H9 (cell line): Measurements from ENCODE around the gene C19orf53. TPM values are rescaled to one million over a fixed set of nuclear protein-coding genes. Genes with fewer than 3 reads are reported as not detected.

Experiments
- DNase-seq: peaks from one replicate; pipeline ENCODE4 v3.0.0-alpha.2; 2017
- H2AFZ ChIP-seq: one replicate; pipeline ENCODE4 v1.6.1; 2013; ENCODE audit warnings: mild to moderate bottlenecking, low read length, control low read depth, moderate library complexity
- H2AK5ac ChIP-seq: 2 replicates; pipeline ENCODE4 v1.6.1; 2013; ENCODE audit warnings: low read length, control low read depth, mixed read lengths; ENCODE audit not compliant: insufficient read length
- H2BK120ac ChIP-seq: one replicate; pipeline ENCODE4 v1.6.1; 2013; ENCODE audit warnings: low read depth, mild to moderate bottlenecking, low read length, control low read depth, inconsistent platforms; ENCODE audit not compliant: poor library complexity, severe bottlenecking
- H2BK12ac ChIP-seq: 2 replicates; pipeline ENCODE4 v1.6.1; 2013; ENCODE audit warnings: low read length, control low read depth, mixed read lengths, low read depth; ENCODE audit not compliant: insufficient read length
- H2BK15ac ChIP-seq: 2 replicates; pipeline ENCODE4 v1.6.1; 2013; ENCODE audit warnings: low read depth, low read length, control low read depth
- H2BK20ac ChIP-seq: one replicate; pipeline ENCODE4 v1.6.1; 2013; ENCODE audit warnings: low read depth, mild to moderate bottlenecking, low read length, control low read depth, inconsistent platforms; ENCODE audit not compliant: poor library complexity, severe bottlenecking
- H2BK5ac ChIP-seq: 2 replicates; pipeline ENCODE4 v1.6.1; 2013; ENCODE audit warnings: low read length, control low read depth, mixed read lengths; ENCODE audit not compliant: insufficient read length
- H3K14ac ChIP-seq: 2 replicates; pipeline ENCODE4 v1.6.1; 2013; ENCODE audit warnings: low read length, control low read depth; ENCODE audit not compliant: insufficient read depth
- H3K18ac ChIP-seq: 2 replicates; pipeline ENCODE4 v1.6.1; 2013; ENCODE audit warnings: low read depth, mild to moderate bottlenecking, mixed read lengths, low read length, control low read depth; ENCODE audit not compliant: insufficient read length
- H3K23ac ChIP-seq: 2 replicates; pipeline ENCODE4 v1.6.1; 2013; ENCODE audit warnings: low read length, control low read depth, mixed read lengths, low read depth; ENCODE audit not compliant: insufficient read length
- H3K23me2 ChIP-seq: 2 replicates; pipeline ENCODE4 v1.6.1; 2013; ENCODE audit warnings: low read depth, mild to moderate bottlenecking, mixed read lengths, low read length, control low read depth; ENCODE audit not compliant: insufficient read length, poor library complexity, severe bottlenecking
- H3K27ac ChIP-seq: 2 replicates; pipeline ENCODE4 v1.5.1; 2013; ENCODE audit warnings: low read length, control low read depth, mixed read lengths, low read depth; ENCODE audit not compliant: insufficient read length
- H3K27me3 ChIP-seq: 2 replicates; pipeline ENCODE4 v1.6.1; 2013; ENCODE audit warnings: low read length, control low read depth, inconsistent platforms; ENCODE audit not compliant: insufficient read depth
- H3K4ac ChIP-seq: 2 replicates; pipeline ENCODE4 v1.6.1; 2013; ENCODE audit warnings: low read depth, mild to moderate bottlenecking, control low read depth, inconsistent platforms, low read length, moderate library complexity
- H3K4me1 ChIP-seq: 2 replicates; pipeline ENCODE4 v1.6.1; 2013; ENCODE audit warnings: low read length, control low read depth, inconsistent platforms; ENCODE audit not compliant: insufficient read depth
- H3K4me2 ChIP-seq: 2 replicates; pipeline ENCODE4 v1.6.1; 2013; ENCODE audit warnings: low read length, control low read depth, mixed read lengths; ENCODE audit not compliant: insufficient read length, insufficient read depth
- H3K56ac ChIP-seq: 2 replicates; pipeline ENCODE4 v1.6.1; 2013; ENCODE audit warnings: low read depth, mild to moderate bottlenecking, mixed read lengths, low read length, control low read depth; ENCODE audit not compliant: insufficient read length
- H3K79me1 ChIP-seq: 2 replicates; pipeline ENCODE4 v1.6.1; 2013; ENCODE audit warnings: low read depth, mild to moderate bottlenecking, moderate library complexity, low read length, control low read depth, inconsistent platforms; ENCODE audit not compliant: insufficient read depth, poor library complexity, severe bottlenecking
- H3K79me2 ChIP-seq: 2 replicates; pipeline ENCODE4 v1.6.1; 2013; ENCODE audit warnings: low read length, control low read depth, inconsistent platforms; ENCODE audit not compliant: insufficient read depth
- H3K9ac ChIP-seq: 2 replicates; pipeline ENCODE4 v1.6.1; 2013; ENCODE audit warnings: low read length, control low read depth, mixed read lengths; ENCODE audit not compliant: insufficient read length; ENCODE audit errors: extremely low read depth
- H3K9me3 ChIP-seq: one replicate; pipeline ENCODE4 v1.6.1; 2013; ENCODE audit warnings: low read depth, low read length, inconsistent platforms; ENCODE audit not compliant: control insufficient read depth
- H3T11ph ChIP-seq: one replicate; pipeline ENCODE4 v1.6.1; 2013; ENCODE audit warnings: mild to moderate bottlenecking, low read length, control low read depth, inconsistent platforms
- H4K20me1 ChIP-seq: one replicate; pipeline ENCODE4 v1.6.1; 2013; ENCODE audit not compliant: control insufficient read depth, insufficient read length, insufficient read depth
- H4K5ac ChIP-seq: 2 replicates; pipeline ENCODE4 v1.6.1; 2013; ENCODE audit warnings: low read depth, mild to moderate bottlenecking, mixed read lengths, low read length, control low read depth; ENCODE audit not compliant: insufficient read length
- H4K8ac ChIP-seq: replicated peaks from 2 replicates; pipeline ENCODE4 v1.6.1; 2013; ENCODE audit warnings: low read length, control low read depth, mixed read lengths, low read depth; ENCODE audit not compliant: insufficient read length
- H4K91ac ChIP-seq: 2 replicates; pipeline ENCODE4 v1.6.1; 2013; ENCODE audit warnings: low read depth, mild to moderate bottlenecking, moderate library complexity, mixed read lengths, low read length, control low read depth; ENCODE audit not compliant: insufficient read length
- H3K27ac Mint-ChIP-seq, 3 experiments: 2 replicates in 2 of 3; 3 replicates in 1 of 3; pipeline ENCODE4 v1.8.0; 2020 to 2021; ENCODE audit warnings: mixed read lengths in 3 of 3, mild to moderate bottlenecking in 1 of 3, moderate library complexity in 1 of 3
- H3K27me3 Mint-ChIP-seq: 2 replicates; pipeline ENCODE4 v1.8.0; 2021; ENCODE audit warnings: low read depth, mild to moderate bottlenecking, moderate library complexity, mixed read lengths
- H3K36me3 Mint-ChIP-seq, 3 experiments: 2 replicates in 2 of 3; 3 replicates in 1 of 3; pipeline ENCODE4 v1.8.0; 2020 to 2021; ENCODE audit warnings: low read depth in 3 of 3, mixed read lengths in 3 of 3; ENCODE audit not compliant: insufficient read depth in 1 of 3
- H3K4me1 Mint-ChIP-seq, 2 experiments: 2 replicates each; pipeline ENCODE4 v1.8.0; 2020; ENCODE audit warnings: mixed read lengths in 2 of 2
- H3K4me3 Mint-ChIP-seq, 2 experiments: 2 replicates in 1 of 2; 3 replicates in 1 of 2; pipeline ENCODE4 v1.8.0; 2020 to 2021; ENCODE audit warnings: mild to moderate bottlenecking in 2 of 2, mixed read lengths in 2 of 2, moderate library complexity in 1 of 2
- H3K9me3 Mint-ChIP-seq, 2 experiments: 2 replicates in 1 of 2; 3 replicates in 1 of 2; pipeline ENCODE4 v1.8.0; 2020; ENCODE audit warnings: mild to moderate bottlenecking in 2 of 2, mixed read lengths in 2 of 2, moderate library complexity in 1 of 2
- CTCF ChIP-seq: fragments of 200-600 bp; sonication (generic); conservative IDR thresholded peaks from 3 replicates; pipeline ENCODE4 v1.8.0; 2021; ENCODE audit warnings: antibody characterized with exemption, mild to moderate bottlenecking
- WGBS: extraction: QIAGEN DNeasy Blood & Tissue Kit; methylation state at CpG from one replicate; pipeline ENCODE4 v1.1.7; 2013; ENCODE audit warnings: missing lambda C conversion rate, low lambda C conversion rate, mixed read lengths; ENCODE audit not compliant: insufficient read length; ENCODE audit errors: extremely low coverage; 5-methylcytosine and 5-hydroxymethylcytosine counted together
- total RNA-seq: library from RNA; stranded (reverse); gene quantifications from 2 replicates; pipeline ENCODE4 v1.2.1, GENCODE V29; 2021

The C19orf53 gene
- total RNA-seq, 1 experiment from 2014 or later: 129 TPM

- no peak overlapping the region; the same call in 1 of the 2 replicates for H3K4ac ChIP-seq
- H3K27ac ChIP-seq: no peak overlapping the region
- H3K36me3 Mint-ChIP-seq: peaks cover 2 to 15% (median 12%) of the 10 kb centered on the region in 3 experiments; a peak in 6 of 7 replicates
- no peak overlapping the region for H3T11ph ChIP-seq
- no peak overlapping the region for H4K5ac ChIP-seq
- no peak overlapping the region for H3K56ac ChIP-seq
- H3K79me1 ChIP-seq: no peaks in the 10 kb centered on the region
- H4K20me1 ChIP-seq: no peaks in the 10 kb centered on the region
- peak overlapping the region; percentile 83 for H3K4me2 ChIP-seq
- no peak overlapping the region for H2BK120ac ChIP-seq
- no peaks in the 10 kb centered on the region for H3K4me1 ChIP-seq
- H3K27ac Mint-ChIP-seq: peak overlapping the region; percentile 90 to 94 (median 93); a peak in 6 of 7 replicates
- peak overlapping the region; percentile 67 for H3K9ac ChIP-seq
- no peak overlapping the region; the same call in 1 of the 2 replicates for H2BK15ac ChIP-seq
- H3K4me1 Mint-ChIP-seq: peaks cover 15 to 17% of the 10 kb centered on the region in 2 experiments
- no peak overlapping the region for H4K91ac ChIP-seq
- no peak overlapping the region for H2BK20ac ChIP-seq
- peak overlapping the region; percentile 72 for H3K18ac ChIP-seq
- H3K27me3 Mint-ChIP-seq: no peaks in the 10 kb centered on the region
- H3K4me3 Mint-ChIP-seq: peak overlapping the region; percentile 89 to 97
- H3K23ac ChIP-seq: no peak overlapping the region
- H3K14ac ChIP-seq: peak overlapping the region; percentile 72
- H3K9me3 Mint-ChIP-seq: no peaks in the 10 kb centered on the region
- peaks cover 5% of the 10 kb centered on the region for H3K23me2 ChIP-seq
- no peak overlapping the region for H2AFZ ChIP-seq
- no peak overlapping the region for H2AK5ac ChIP-seq
- no peaks in the 10 kb centered on the region for H3K79me2 ChIP-seq
- H3K27me3 ChIP-seq: no peaks in the 10 kb centered on the region
- WGBS: no CpG with 5 or more reads among the region's 42 CpGs
- no peak overlapping the region for H4K8ac ChIP-seq
- no peaks in the 10 kb centered on the region for H3K9me3 ChIP-seq
- no peak for TF ChIP-seq CTCF
- peak; percentile 67 for DNase-seq
- no peak overlapping the region for H2BK12ac ChIP-seq
- H2BK5ac ChIP-seq: no peak overlapping the region
Observed at GRCh38 chr19:13795595-13796300, 21.5 kb downstream of the C19orf53 start.
